GM10248 (cell line): ENCODE results near the gene DLGAP1.

Source experiments
- CTCF ChIA-PET: fragments of 300-600 bp; sonication (Branson Sonifier 250); formaldehyde crosslinking; extraction: SDS; loops from one replicate; lab custom pipeline; 2021; ENCODE audit warnings: antibody characterized with exemption; lab: Yijun Ruan, JAX
- POLR2A ChIA-PET: fragments of 350-650 bp; sonication (Branson Sonifier 250); formaldehyde crosslinking; extraction: SDS; loops from one replicate; lab custom pipeline; 2020; ENCODE audit warnings: antibody characterized with exemption; lab: Yijun Ruan, JAX
- DNase-seq: peaks from one replicate; pipeline ENCODE4 v3.0.0; 2012; ENCODE audit errors: extremely low spot score
- CTCF ChIP-seq: IDR thresholded peaks from 2 replicates; pipeline ENCODE4 v1.5.1; 2012; ENCODE audit warnings: mild to moderate bottlenecking, low read depth; ENCODE audit errors: extremely low read depth, missing control alignments, control extremely low read depth

DLGAP1 gene

GRCh38 chr18:3727274-3727673 lies 727.8 kb downstream of the DLGAP1 start:
- no peak for TF ChIP-seq CTCF
- POLR2A ChIA-PET = no interaction called here

GRCh38 chr18:3726238-3726951 lies 728.7 kb downstream of the DLGAP1 start:
- ChIA-PET CTCF (no interaction called here), POLR2A (no interaction called here)
- no peak for DNase-seq
- no peak for TF ChIP-seq CTCF

More at GRCh38 chr18:3727274-3727673, 727.8 kb downstream of the DLGAP1 start:
- no peak for DNase-seq
- CTCF ChIA-PET = no interaction called here

DNA sequence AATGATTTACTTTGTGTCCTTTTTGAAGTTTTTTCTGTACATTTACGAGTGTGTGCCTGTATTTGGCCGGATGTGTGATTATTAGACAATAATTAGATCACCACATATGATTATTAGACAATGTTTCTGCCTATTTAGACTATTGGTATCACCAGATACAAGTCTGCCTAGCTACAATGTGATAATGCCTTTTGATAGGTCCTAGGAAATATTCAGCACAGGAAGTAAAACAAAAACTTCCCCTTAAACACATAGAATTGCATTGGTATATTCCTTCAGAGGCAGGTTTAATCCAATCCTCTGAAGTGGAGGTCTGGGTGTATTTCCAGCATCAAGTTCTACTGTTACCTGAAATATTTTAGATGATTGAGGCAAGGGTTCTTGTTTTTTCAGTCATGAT lies 730.0 kb downstream of the DLGAP1 start:
- no peak for DNase-seq
- POLR2A ChIA-PET = no interaction called here
- CTCF ChIA-PET = interaction anchor here (0.8 kb wide), 1 partner anchor 10 kb away, joined by 3 read pairs; no protein-coding TSS in a partner anchor
- no peak for TF ChIP-seq CTCF

DNA sequence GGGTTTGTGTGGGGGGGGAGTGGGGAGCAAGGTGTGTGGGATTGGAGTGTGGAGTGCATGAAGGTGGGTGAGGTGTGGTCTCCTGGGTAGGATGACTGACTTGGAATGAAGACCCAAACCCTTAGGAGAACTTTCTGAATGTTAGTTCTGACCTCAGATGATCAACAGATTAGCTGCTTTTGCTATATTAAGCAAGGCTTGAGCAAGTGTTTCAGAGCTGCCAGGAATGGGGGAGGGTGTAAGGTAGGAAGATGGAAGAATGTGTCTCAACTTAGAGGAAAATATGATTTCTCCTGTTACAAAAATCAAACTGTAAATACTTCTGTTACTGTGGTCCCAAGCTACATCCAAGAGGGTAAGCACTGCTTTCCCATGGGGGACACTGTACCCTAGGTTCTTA lies 731.6 kb downstream of the DLGAP1 start:
- POLR2A ChIA-PET = no interaction called here
- no peak for DNase-seq
- CTCF ChIA-PET = interaction anchor here (0.6 to 1.1 kb wide), 2 partner anchors 48 to 57 kb away, joined by 3 read pairs; no protein-coding TSS in a partner anchor
- no peak for TF ChIP-seq CTCF

DNA sequence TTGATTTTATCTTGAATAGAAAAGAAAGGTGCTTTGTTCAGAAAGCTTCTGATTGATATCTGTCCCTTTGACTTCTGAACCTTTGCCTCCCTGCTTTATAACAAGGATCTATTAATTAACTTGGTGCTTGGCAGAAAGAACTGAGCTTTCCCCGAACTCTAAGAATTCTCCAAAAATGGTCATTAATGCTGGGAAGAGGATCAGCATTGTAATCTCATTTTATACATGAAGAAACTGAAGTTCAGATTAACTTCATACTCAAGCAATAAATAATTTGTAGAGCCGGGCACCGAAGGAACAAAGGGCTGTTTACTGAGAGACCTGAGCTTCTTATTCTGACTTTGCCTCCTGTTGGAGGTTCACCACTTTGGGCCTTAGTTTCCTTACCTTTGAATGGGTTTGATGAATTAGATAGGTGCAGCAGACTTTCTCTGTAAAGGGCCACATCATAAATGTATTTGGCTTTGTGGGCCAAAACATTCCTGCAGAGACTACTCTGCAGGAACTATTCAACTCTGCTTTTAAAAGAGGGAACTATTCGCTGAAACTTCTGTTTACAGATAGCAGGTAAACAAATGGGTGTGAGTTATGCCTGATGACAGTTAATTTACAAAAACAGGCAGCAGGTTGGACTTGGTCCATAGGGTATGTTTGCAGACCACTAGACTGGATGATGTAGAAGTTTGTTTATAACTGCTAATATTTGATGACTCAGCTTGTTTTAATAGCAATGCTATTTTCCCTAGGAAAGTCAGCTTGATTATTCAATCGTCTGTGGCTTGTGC lies 732.3 kb downstream of the DLGAP1 start:
- CTCF ChIA-PET = interaction anchor here (0.6 to 1.1 kb wide), 2 partner anchors 49 to 56 kb away, joined by 3 read pairs; no protein-coding TSS in a partner anchor
- POLR2A ChIA-PET = no interaction called here
- no peak for TF ChIP-seq CTCF
- DNase-seq = no peak

DNA sequence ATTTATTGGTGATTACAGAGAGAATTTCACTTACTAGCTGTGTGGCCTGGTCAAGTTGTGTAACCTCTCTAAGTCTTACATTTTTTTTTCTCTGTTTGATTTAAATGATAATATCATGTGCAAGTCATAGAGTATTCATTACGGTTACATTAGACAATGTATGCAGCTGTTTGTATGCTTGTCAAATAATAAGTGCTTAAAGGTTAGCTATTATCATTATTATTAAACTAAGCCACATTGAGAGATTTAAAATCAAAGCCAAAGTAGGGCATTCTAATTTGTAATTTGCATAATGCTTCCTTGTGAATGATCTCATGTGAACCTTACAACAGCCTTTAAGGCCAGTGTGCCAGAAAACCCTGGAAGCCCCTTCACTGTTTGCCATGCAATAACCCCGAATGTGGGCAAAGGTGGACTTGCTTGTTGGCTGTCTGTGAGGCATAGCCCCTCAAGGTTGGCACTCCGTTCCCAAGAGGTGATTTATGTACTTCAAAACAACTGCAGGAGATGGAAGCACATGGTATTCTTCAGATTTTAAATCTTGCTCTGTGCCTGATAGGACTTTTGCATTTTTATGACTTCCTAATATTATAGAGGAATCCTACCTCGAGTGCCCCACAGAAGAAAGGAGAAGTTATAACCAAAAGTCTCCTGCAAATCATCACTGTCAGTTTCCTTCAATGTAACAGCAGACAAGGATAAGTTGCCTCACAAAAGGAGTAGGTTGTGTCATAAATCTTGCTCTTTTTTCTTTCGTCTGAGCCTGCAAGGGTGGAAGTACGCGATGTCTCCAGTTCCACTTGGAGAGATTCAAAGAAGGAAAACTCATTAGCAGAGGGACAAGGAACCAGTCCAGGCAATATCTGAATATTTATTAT lies 733.1 kb downstream of the DLGAP1 start:
- ChIA-PET POLR2A (interaction anchor here (0.6 kb wide), 1 partner anchor 264 kb away, joined by 3 read pairs; no protein-coding TSS in a partner anchor), CTCF (no interaction called here)
- no peak for DNase-seq
- no peak for TF ChIP-seq CTCF
